Stomach (tissue), 9 donors: ENCODE measurements around the gene ADH5. TPM values are rescaled to one million over a fixed set of nuclear protein-coding genes. Genes with fewer than 3 reads are reported as not detected.

ENCODE experiments used
- DNase-seq, 2 donors: peaks; one replicate each; pipeline versions ENCODE4 v3.0.0 to v3.0.0-alpha.2; 2013 to 2019
- H3K27ac ChIP-seq, 5 donors: fragments of 200-600 bp in 4 of 5; sonication (generic) in 4 of 5; one replicate each; pipeline ENCODE4 v1.5.1; 2013 to 2019; ENCODE audit warnings: mild to moderate bottlenecking in 1 of 5, moderate library complexity in 1 of 5
- H3K27me3 ChIP-seq, 3 donors: fragments of 200-600 bp; sonication (generic); one replicate each; pipeline ENCODE4 v1.5.1; 2017 to 2019; ENCODE audit warnings: mixed run types in 1 of 3
- H3K36me3 ChIP-seq, 4 donors: fragments of 200-600 bp; sonication (generic); 1 replicate in 3 of 4; 2 replicates in 1 of 4; pipeline ENCODE4 v1.5.1; 2016 to 2019
- H3K4me1 ChIP-seq, 4 donors: fragments of 200-600 bp; sonication (generic); one replicate each; pipeline ENCODE4 v1.5.1; 2016 to 2019
- H3K4me3 ChIP-seq, 4 donors: fragments of 200-600 bp; sonication (generic) in 3 of 4; one replicate each; pipeline ENCODE4 v1.5.1; 2016 to 2019; ENCODE audit warnings: mild to moderate bottlenecking in 1 of 4
- H3K9me3 ChIP-seq, 4 donors: fragments of 200-600 bp; sonication (generic); one replicate each; pipeline ENCODE4 v1.5.1; 2016 to 2019
- EP300 ChIP-seq: sonication (generic); formaldehyde crosslinking; IDR thresholded peaks from one replicate; pipeline ENCODE4 v1.6.1; 2017; ENCODE audit warnings: antibody characterized with exemption
- POLR2A ChIP-seq, 4 donors: fragments of 450-650 bp; IDR thresholded peaks; one replicate each; pipeline ENCODE4 v1.6.1; 2016; ENCODE audit warnings: antibody characterized with exemption in 4 of 4, control low read depth in 2 of 4, mild to moderate bottlenecking in 1 of 4, moderate library complexity in 1 of 4
- POLR2AphosphoS5 ChIP-seq, 3 donors: sonication (generic); formaldehyde crosslinking; IDR thresholded peaks; one replicate each; pipeline ENCODE4 v1.6.1; 2016; ENCODE audit warnings: antibody characterized with exemption in 3 of 3
- WGBS, 5 donors: extraction: QIAGEN DNeasy Blood & Tissue Kit in 3 of 5; methylation state at CpG; one replicate each; pipeline versions ENCODE4 v1.1.5 to v1.1.7; 2013 to 2018; 5-methylcytosine and 5-hydroxymethylcytosine counted together
- intact Hi-C: fragments of 100-400 bp; cut with DNase I; formaldehyde crosslinking; loops from one replicate; pipeline ENCODE4 v1.15.1; 2023; ENCODE audit warnings: low total_unique reads
- polyA plus RNA-seq, 3 donors: library from polyadenylated mRNA; stranded (reverse); fragments of 200-250 nt; gene quantifications; one replicate each; pipeline ENCODE4 v1.2.3, GENCODE V29; 2013
- total RNA-seq, 5 donors: library from RNA; depleted of rRNA; stranded (reverse); fragments of >200 nt; gene quantifications; one replicate each; pipeline versions ENCODE4 v1.1.0 to v1.2.3, GENCODE V29; 2014 to 2016
- TF ChIP-seq, protein P1 (sequence below), 7 experiments: fragments of 450-650 bp in 4 of 7; fragments of 200-600 bp in 3 of 7; sonication (generic) in 3 of 7; IDR thresholded peaks; one replicate each; pipeline ENCODE4 v1.5.1; 2016 to 2019; ENCODE audit warnings: antibody characterized with exemption in 7 of 7, control low read depth in 2 of 7, mild to moderate bottlenecking in 1 of 7
- donor health status: healthy with polysubstance abuse.
- donor health status: Bipolar disorder and iron deficiency.
- donor health status: healthy.

ADH5 gene
- total and polyA plus RNA-seq, 8 donors, result 63.0 to 162 (median 136) TPM

DNA sequence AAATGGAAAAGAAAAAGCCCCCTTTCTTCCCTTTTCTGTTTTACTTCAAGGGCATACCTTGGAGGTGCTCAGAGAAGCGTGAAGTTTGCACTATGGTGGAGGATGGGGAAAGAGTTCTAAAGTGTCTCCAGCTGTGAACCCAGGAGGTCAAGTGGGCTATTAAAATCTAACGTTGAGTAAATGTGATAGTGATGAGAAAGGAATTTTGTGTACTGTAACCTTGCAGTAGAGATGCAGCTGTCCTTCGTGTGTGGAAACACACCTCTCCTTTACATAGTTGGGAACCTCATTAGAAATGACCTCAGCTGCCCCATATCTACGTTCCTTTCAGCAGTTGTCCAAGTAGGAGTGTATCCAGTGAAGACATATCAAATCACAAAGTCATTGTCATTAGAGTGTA is 26.5 kb downstream of the ADH5 start:
- no peaks in the 10 kb centered on the region for H3K9me3 ChIP-seq
- WGBS, 5 donors, result 57 to 71% (median 66%) methylated on average over 4 of the region's 4 CpGs
- intact Hi-C loops, result no loop called here
- DNase-seq, result no peak
- H3K36me3 ChIP-seq, result peaks cover 15 to 46% (median 36%) of the 10 kb centered on the region in 4 donors
- H3K4me3 ChIP-seq, result no peak overlapping the region
- TF ChIP-seq POLR2A (IDR thresholded peaks at IDR 0.05) (no peak), EP300 (no peak)
- TF ChIP-seq, protein P1, sequence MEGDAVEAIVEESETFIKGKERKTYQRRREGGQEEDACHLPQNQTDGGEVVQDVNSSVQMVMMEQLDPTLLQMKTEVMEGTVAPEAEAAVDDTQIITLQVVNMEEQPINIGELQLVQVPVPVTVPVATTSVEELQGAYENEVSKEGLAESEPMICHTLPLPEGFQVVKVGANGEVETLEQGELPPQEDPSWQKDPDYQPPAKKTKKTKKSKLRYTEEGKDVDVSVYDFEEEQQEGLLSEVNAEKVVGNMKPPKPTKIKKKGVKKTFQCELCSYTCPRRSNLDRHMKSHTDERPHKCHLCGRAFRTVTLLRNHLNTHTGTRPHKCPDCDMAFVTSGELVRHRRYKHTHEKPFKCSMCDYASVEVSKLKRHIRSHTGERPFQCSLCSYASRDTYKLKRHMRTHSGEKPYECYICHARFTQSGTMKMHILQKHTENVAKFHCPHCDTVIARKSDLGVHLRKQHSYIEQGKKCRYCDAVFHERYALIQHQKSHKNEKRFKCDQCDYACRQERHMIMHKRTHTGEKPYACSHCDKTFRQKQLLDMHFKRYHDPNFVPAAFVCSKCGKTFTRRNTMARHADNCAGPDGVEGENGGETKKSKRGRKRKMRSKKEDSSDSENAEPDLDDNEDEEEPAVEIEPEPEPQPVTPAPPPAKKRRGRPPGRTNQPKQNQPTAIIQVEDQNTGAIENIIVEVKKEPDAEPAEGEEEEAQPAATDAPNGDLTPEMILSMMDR (IDR thresholded peaks at IDR 0.05), result no peak
- H3K27ac ChIP-seq, result no peak overlapping the region
- H3K27me3 ChIP-seq, result no peaks in the 10 kb centered on the region
- no peaks in the 10 kb centered on the region for H3K4me1 ChIP-seq

- Histone ChIP-seq H3K4me1 (peaks cover 0 to 4% (median 0%) of the 10 kb centered on the region in 4 donors), H3K36me3 (peaks cover 15 to 46% (median 36%) of the 10 kb centered on the region in 4 donors), H3K27ac (peak overlapping the region in 1 of 5 donors; percentile 68), H3K9me3 (no peaks in the 10 kb centered on the region), H3K4me3 (no peak overlapping the region), H3K27me3 (no peaks in the 10 kb centered on the region)
- no peak for TF ChIP-seq POLR2A (IDR thresholded peaks at IDR 0.05)
- 82 to 100% (median 91%) methylated on average over 8 of the region's 8 CpGs for WGBS, 5 donors
- intact Hi-C loops, result no loop called here
- DNase-seq, result no peak
These were observed 27.4 kb downstream of the ADH5 start for GRCh38 chr4:99061048-99061700.

GRCh38 chr4:99059550-99059949 is 29.0 kb downstream of the ADH5 start:
- H3K36me3 ChIP-seq, result peaks cover 15 to 45% (median 38%) of the 10 kb centered on the region in 4 donors
- TF ChIP-seq POLR2A (IDR thresholded peaks at IDR 0.05), result no peak
- no peak for TF ChIP-seq POLR2AphosphoS5 (IDR thresholded peaks at IDR 0.05)
- TF ChIP-seq, protein P1 (IDR thresholded peaks at IDR 0.05), result no peak
- TF ChIP-seq EP300, result no peak
- H3K9me3 ChIP-seq, result no peaks in the 10 kb centered on the region
- peaks cover 0 to 12% (median 5%) of the 10 kb centered on the region in 4 donors for H3K4me1 ChIP-seq
- H3K27me3 ChIP-seq, result no peaks in the 10 kb centered on the region
- intact Hi-C loops, result loop anchor here (10.0 kb wide), 1 partner anchor 65 kb away; the partner anchor contains the start of gene METAP1
- no peak overlapping the region for H3K4me3 ChIP-seq
- DNase-seq, result no peak
- WGBS, 5 donors, result 93 to 100% (median 100%) methylated on average over 1 of the region's 1 CpG
- peak overlapping the region in 1 of 5 donors; percentile 50 for H3K27ac ChIP-seq

- H3K9me3 ChIP-seq, result no peaks in the 10 kb centered on the region
- no peak for DNase-seq
- intact Hi-C loops, result loop anchor here (10.0 kb wide), 1 partner anchor 63 kb away; the partner anchor contains the start of gene METAP1
- H3K4me3 ChIP-seq, result no peak overlapping the region
- H3K27ac ChIP-seq, result no peak overlapping the region
- H3K27me3 ChIP-seq, result no peaks in the 10 kb centered on the region
- WGBS, 5 donors, result 92 to 97% (median 93%) methylated on average over 2 of the region's 2 CpGs
- peaks cover 15 to 45% (median 42%) of the 10 kb centered on the region in 4 donors for H3K36me3 ChIP-seq
- peaks cover 0 to 12% (median 5%) of the 10 kb centered on the region in 4 donors for H3K4me1 ChIP-seq
- TF ChIP-seq, protein P1 (IDR thresholded peaks at IDR 0.05), result no peak
- TF ChIP-seq POLR2A (IDR thresholded peaks at IDR 0.05) (no peak), POLR2AphosphoS5 (IDR thresholded peaks at IDR 0.05) (no peak), EP300 (no peak)
These were observed 30.4 kb downstream of the ADH5 start for GRCh38 chr4:99058228-99058627.
